HepG2 (cell line): Measurements from ENCODE around the gene SPSB2. TPM values are rescaled to one million over a fixed set of nuclear protein-coding genes. Genes with fewer than 3 reads are reported as not detected.

Experiments
- ARNT ChIP-seq: fragments of 450-650 bp; IDR thresholded peaks from 2 replicates; pipeline ENCODE4 v1.6.1; 2017
- BRD4 ChIP-seq: sonication (generic); formaldehyde crosslinking; IDR thresholded peaks from 2 replicates; pipeline ENCODE4 v1.4.0; 2020; ENCODE audit warnings: missing genetic modification reagents
- CEBPB ChIP-seq: IDR thresholded peaks from 2 replicates; pipeline ENCODE4 v1.6.1; 2011; ENCODE audit warnings: low read depth, low read length, improper control_type of control experiment, borderline replicate concordance
- CHD2 ChIP-seq: IDR thresholded peaks from 2 replicates; pipeline ENCODE4 v1.6.1; 2011; ENCODE audit warnings: low read depth, low read length, improper control_type of control experiment
- CREB1 ChIP-seq, 2 experiments: fragments of 450-650 bp in 1 of 2; IDR thresholded peaks; 2 replicates each; pipeline ENCODE4 v1.6.1; 2016 to 2017; ENCODE audit warnings: control low read depth in 1 of 2, mild to moderate bottlenecking in 1 of 2, missing compliant biosample characterization in 1 of 2, missing genetic modification characterization in 1 of 2
- HMGA1 ChIP-seq: sonication (generic); formaldehyde crosslinking; conservative IDR thresholded peaks from 2 replicates; pipeline ENCODE4 v1.4.0; 2020; ENCODE audit warnings: missing genetic modification reagents
- HNF4A ChIP-seq: sonication (generic); formaldehyde crosslinking; IDR thresholded peaks from 2 replicates; pipeline ENCODE4 v1.4.0; 2020; ENCODE audit warnings: missing genetic modification reagents
- HOXA3 ChIP-seq: sonication (generic); formaldehyde crosslinking; IDR thresholded peaks from 2 replicates; pipeline ENCODE4 v1.5.0; 2020; ENCODE audit warnings: missing genetic modification reagents
- KMT2B ChIP-seq: IDR thresholded peaks from 2 replicates; pipeline ENCODE4 v1.6.1; 2016; ENCODE audit warnings: missing genetic modification reagents, missing compliant biosample characterization
- NCOA5 ChIP-seq: sonication (generic); formaldehyde crosslinking; IDR thresholded peaks from 2 replicates; pipeline ENCODE4 v1.4.0; 2020; ENCODE audit warnings: missing genetic modification reagents
- PAWR ChIP-seq: sonication (generic); formaldehyde crosslinking; IDR thresholded peaks from 2 replicates; pipeline ENCODE4 v1.4.0; 2020; ENCODE audit warnings: missing genetic modification reagents, mild to moderate bottlenecking, borderline replicate concordance
- POLR2AphosphoS5 ChIP-seq: IDR thresholded peaks from 2 replicates; pipeline ENCODE4 v1.6.1; 2012; ENCODE audit warnings: low read depth, low read length
- PPARG ChIP-seq: conservative IDR thresholded peaks from 2 replicates; pipeline ENCODE4 v1.6.1; 2016; ENCODE audit warnings: missing biosample characterization, missing genetic modification reagents
- TAF1 ChIP-seq: sonication (generic); formaldehyde crosslinking; IDR thresholded peaks from 2 replicates; pipeline ENCODE4 v1.4.0; 2020; ENCODE audit warnings: missing genetic modification reagents
- WIZ ChIP-seq: sonication (generic); formaldehyde crosslinking; IDR thresholded peaks from 2 replicates; pipeline ENCODE4 v1.5.1; 2020; ENCODE audit warnings: mild to moderate bottlenecking, missing genetic modification reagents
- ZNF253 ChIP-seq: sonication (generic); formaldehyde crosslinking; IDR thresholded peaks from 2 replicates; pipeline ENCODE4 v1.8.0; 2022; ENCODE audit warnings: mild to moderate bottlenecking, missing genetic modification reagents, borderline replicate concordance
- ZNF335 ChIP-seq: sonication (generic); formaldehyde crosslinking; IDR thresholded peaks from 2 replicates; pipeline ENCODE4 v1.4.0; 2020; ENCODE audit warnings: missing genetic modification reagents
- ZNF431 ChIP-seq: sonication (generic); formaldehyde crosslinking; IDR thresholded peaks from 2 replicates; pipeline ENCODE4 v1.9.0; 2022; ENCODE audit warnings: missing genetic modification reagents, low read depth, mild to moderate bottlenecking, borderline replicate concordance
- ZNF460 ChIP-seq: sonication (generic); formaldehyde crosslinking; IDR thresholded peaks from 2 replicates; pipeline ENCODE4 v1.5.1; 2020; ENCODE audit warnings: missing genetic modification reagents, mild to moderate bottlenecking, borderline replicate concordance
- ZNF670 ChIP-seq: sonication (generic); formaldehyde crosslinking; IDR thresholded peaks from 2 replicates; pipeline ENCODE4 v1.8.0; 2022; ENCODE audit warnings: mild to moderate bottlenecking, missing genetic modification reagents, borderline replicate concordance
- polyA plus RNA-seq, 8 experiments: library from polyadenylated mRNA; depleted of rRNA in 3 of 8; stranded (reverse) in 7 of 8; unstranded in 1 of 8; fragments of >200 nt; fragmentation: Illumina TruSeq in 4 of 8; extraction: Trizol in 4 of 8; gene quantifications; 2 replicates each; pipeline versions ENCODE4 v1.2.1 to v1.2.3, GENCODE V29; 2011 to 2016; ENCODE audit warnings: low read depth in 4 of 8, missing spikeins in 1 of 8, mixed read lengths in 1 of 8; ENCODE audit not compliant: insufficient read depth in 1 of 8
- total RNA-seq, 5 experiments: library from RNA; depleted of rRNA; stranded (reverse); fragments of >200 nt; fragmentation: Illumina TruSeq; extraction: Trizol; gene quantifications; 2 replicates each; pipeline ENCODE4 v1.2.3, GENCODE V29; 2016; ENCODE audit warnings: low read depth in 1 of 5
- TF ChIP-seq, protein P1 (sequence below): sonication (generic); formaldehyde crosslinking; IDR thresholded peaks from 2 replicates; pipeline ENCODE4 v1.4.0; 2020; ENCODE audit warnings: missing genetic modification reagents
- TF ChIP-seq, protein P2 (sequence below): sonication (generic); formaldehyde crosslinking; IDR thresholded peaks from 2 replicates; pipeline ENCODE4 v1.9.0; 2021; ENCODE audit warnings: missing genetic modification reagents, borderline replicate concordance

The SPSB2 gene
- total and polyA plus RNA-seq, 2 of the 13 experiments (the other 11 are each of a cell fraction or from before 2014, with no cell fraction given), result 2.0 to 6.2 TPM

DNA sequence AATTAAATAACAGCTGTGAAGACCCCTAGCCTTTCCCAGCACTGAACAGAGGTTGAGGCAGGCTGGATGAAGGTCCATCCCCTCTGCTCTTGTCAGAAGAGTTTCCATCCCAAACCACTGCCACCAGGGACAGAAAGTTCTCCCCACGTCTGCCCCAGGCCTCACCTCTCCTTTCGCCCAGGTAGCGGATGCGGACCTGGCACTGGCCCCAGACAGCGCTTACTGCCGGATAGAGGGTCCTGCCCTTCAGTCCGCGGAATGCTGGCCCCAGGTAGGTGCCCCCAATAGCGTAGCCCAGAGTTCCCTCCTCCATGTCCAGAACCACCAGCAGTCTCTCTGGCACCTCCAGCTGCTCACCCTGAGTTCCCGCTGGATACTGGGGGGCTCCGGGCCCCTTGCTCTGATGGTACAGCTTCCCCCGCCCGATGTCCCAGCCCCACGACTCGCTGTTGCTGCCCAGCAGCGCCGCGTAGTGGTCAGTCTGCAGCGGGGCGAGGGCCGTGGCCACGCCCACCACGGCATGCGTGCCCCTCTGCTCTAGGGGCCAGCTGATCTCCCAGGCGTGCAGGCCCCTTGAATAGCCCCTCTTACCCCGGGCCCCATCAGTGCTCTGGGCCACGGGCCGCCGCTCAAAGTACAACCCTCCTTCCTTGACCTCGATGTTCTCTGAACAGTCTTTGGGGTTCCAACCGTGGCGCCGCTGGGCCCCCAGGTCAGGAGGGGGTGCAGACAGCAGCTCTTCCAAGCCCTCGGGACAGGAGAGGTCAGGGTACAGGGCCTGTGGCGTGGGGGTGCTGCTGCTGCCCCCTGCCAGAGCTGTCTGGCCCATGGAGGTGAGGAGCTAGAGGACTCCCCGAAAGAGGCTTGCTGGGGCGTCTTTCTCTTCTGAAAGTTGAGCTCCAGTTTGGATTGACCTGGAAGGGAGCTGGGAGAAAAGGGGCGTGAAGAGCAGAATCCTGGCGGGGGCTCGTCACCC is 742 bp downstream of the SPSB2 start (continued):
- TF ChIP-seq, protein P1, sequence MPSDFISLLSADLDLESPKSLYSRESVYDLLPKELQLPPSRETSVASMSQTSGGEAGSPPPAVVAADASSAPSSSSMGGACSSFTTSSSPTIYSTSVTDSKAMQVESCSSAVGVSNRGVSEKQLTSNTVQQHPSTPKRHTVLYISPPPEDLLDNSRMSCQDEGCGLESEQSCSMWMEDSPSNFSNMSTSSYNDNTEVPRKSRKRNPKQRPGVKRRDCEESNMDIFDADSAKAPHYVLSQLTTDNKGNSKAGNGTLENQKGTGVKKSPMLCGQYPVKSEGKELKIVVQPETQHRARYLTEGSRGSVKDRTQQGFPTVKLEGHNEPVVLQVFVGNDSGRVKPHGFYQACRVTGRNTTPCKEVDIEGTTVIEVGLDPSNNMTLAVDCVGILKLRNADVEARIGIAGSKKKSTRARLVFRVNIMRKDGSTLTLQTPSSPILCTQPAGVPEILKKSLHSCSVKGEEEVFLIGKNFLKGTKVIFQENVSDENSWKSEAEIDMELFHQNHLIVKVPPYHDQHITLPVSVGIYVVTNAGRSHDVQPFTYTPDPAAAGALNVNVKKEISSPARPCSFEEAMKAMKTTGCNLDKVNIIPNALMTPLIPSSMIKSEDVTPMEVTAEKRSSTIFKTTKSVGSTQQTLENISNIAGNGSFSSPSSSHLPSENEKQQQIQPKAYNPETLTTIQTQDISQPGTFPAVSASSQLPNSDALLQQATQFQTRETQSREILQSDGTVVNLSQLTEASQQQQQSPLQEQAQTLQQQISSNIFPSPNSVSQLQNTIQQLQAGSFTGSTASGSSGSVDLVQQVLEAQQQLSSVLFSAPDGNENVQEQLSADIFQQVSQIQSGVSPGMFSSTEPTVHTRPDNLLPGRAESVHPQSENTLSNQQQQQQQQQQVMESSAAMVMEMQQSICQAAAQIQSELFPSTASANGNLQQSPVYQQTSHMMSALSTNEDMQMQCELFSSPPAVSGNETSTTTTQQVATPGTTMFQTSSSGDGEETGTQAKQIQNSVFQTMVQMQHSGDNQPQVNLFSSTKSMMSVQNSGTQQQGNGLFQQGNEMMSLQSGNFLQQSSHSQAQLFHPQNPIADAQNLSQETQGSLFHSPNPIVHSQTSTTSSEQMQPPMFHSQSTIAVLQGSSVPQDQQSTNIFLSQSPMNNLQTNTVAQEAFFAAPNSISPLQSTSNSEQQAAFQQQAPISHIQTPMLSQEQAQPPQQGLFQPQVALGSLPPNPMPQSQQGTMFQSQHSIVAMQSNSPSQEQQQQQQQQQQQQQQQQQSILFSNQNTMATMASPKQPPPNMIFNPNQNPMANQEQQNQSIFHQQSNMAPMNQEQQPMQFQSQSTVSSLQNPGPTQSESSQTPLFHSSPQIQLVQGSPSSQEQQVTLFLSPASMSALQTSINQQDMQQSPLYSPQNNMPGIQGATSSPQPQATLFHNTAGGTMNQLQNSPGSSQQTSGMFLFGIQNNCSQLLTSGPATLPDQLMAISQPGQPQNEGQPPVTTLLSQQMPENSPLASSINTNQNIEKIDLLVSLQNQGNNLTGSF, result 0 out of 2 replicates have a peak, but pooled peaks have one; percentile 44
- no peak for TF ChIP-seq ZNF431 (CRISPR knock-in tag)
- no peak for TF ChIP-seq TAF1 (CRISPR knock-in tag)
- TF ChIP-seq ZNF253 (CRISPR knock-in tag), result no peak
- no peak; the same call in 1 of the 2 replicates for TF ChIP-seq KMT2B (CRISPR knock-in tag)
- no peak; the same call in 1 of the 2 replicates for TF ChIP-seq PPARG
- no peak for TF ChIP-seq HMGA1 (CRISPR knock-in tag)
- peak; percentile 89 for TF ChIP-seq ZNF670 (CRISPR knock-in tag)
- TF ChIP-seq PAWR (CRISPR knock-in tag), result 0 out of 2 replicates have a peak, but pooled peaks have one; percentile 29
- peak; percentile 16 for TF ChIP-seq POLR2AphosphoS5
- no peak for TF ChIP-seq ARNT
- TF ChIP-seq CEBPB, result no peak
- TF ChIP-seq CREB1 (IDR thresholded peaks at IDR 0.05), result no peak
- no peak for TF ChIP-seq CREB1 (CRISPR knock-in tag; IDR thresholded peaks at IDR 0.05)
- TF ChIP-seq NCOA5, result no peak
- peak; percentile 77 for TF ChIP-seq HOXA3 (CRISPR knock-in tag)
- TF ChIP-seq BRD4 (CRISPR knock-in tag), result peak; percentile 62; the same call in 1 of the 2 replicates
- peak; percentile 48; the same call in 1 of the 2 replicates for TF ChIP-seq ZNF460
- TF ChIP-seq, protein P2, sequence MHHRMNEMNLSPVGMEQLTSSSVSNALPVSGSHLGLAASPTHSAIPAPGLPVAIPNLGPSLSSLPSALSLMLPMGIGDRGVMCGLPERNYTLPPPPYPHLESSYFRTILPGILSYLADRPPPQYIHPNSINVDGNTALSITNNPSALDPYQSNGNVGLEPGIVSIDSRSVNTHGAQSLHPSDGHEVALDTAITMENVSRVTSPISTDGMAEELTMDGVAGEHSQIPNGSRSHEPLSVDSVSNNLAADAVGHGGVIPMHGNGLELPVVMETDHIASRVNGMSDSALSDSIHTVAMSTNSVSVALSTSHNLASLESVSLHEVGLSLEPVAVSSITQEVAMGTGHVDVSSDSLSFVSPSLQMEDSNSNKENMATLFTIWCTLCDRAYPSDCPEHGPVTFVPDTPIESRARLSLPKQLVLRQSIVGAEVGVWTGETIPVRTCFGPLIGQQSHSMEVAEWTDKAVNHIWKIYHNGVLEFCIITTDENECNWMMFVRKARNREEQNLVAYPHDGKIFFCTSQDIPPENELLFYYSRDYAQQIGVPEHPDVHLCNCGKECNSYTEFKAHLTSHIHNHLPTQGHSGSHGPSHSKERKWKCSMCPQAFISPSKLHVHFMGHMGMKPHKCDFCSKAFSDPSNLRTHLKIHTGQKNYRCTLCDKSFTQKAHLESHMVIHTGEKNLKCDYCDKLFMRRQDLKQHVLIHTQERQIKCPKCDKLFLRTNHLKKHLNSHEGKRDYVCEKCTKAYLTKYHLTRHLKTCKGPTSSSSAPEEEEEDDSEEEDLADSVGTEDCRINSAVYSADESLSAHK (CRISPR knock-in tag), result no peak
- no peak for TF ChIP-seq WIZ (CRISPR knock-in tag)
- 0 out of 2 replicates have a peak, but pooled peaks have one; percentile 15 for TF ChIP-seq CHD2
- TF ChIP-seq ZNF335 (CRISPR knock-in tag), result no peak
- TF ChIP-seq HNF4A (CRISPR knock-in tag), result peak; percentile 48; the same call in 1 of the 2 replicates
